K562 (cell line): ENCODE measurements around the gene POLR3GL. TPM values are rescaled to one million over a fixed set of nuclear protein-coding genes. Genes with fewer than 3 reads are reported as not detected.
A peak's percentile ranks its signal among the peaks of the same experiment; 100 is the strongest.

Source experiments
- ATAC-seq: fragments of 200-7000 bp; cut with Tn5 transposase; 3 replicates; pipeline ENCODE4 v1.9.1; 2020; ENCODE audit warnings: moderate library complexity
- BruUV-seq: library from RNA; stranded (reverse); fragments of 400-500 nt; replicated peaks from 2 replicates; lab custom pipeline; 2021; lab: Mats Ljungman, UMichigan
- CTCF ChIA-PET: fragments of 300-600 bp; formaldehyde crosslinking; extraction: SDS; loops from one replicate; lab custom pipeline; 2021; ENCODE audit warnings: low intra/inter-chr PET ratio; lab: Yijun Ruan, JAX
- POLR2A ChIA-PET: fragments of 300-600, 350-650 bp; sonication (Branson Sonifier 250); formaldehyde crosslinking; extraction: SDS; loops from one replicate; lab custom pipeline; 2021; ENCODE audit warnings: antibody characterized with exemption, inconsistent platforms; lab: Yijun Ruan, JAX
- DNase-seq, 4 experiments: peaks; one replicate each; pipeline versions ENCODE4 v3.0.0 to v3.0.0-alpha.2; 2011 to 2018; ENCODE audit warnings: low spot score in 3 of 4, mixed read lengths in 3 of 4; ENCODE audit errors: extremely low read depth in 1 of 4
- FAIRE-seq: peaks from 2 replicates; lab custom pipeline; 2011; peaks lifted over from hg19 to GRCh38; lab: Jason Lieb, UNC
- H2AFZ ChIP-seq: 2 replicates; pipeline ENCODE4 v1.6.0; 2011; ENCODE audit warnings: low read depth, low read length, control low read depth, inconsistent platforms
- H3K27ac ChIP-seq: fragments of 200-600 bp; 3 replicates; pipeline ENCODE4 v1.8.0; 2011; ENCODE audit warnings: low read depth, mild to moderate bottlenecking, control low read depth, inconsistent platforms, low read length, moderate library complexity, mixed read lengths; ENCODE audit errors: extremely low read depth
- H3K27me3 ChIP-seq, 2 experiments: fragments of 300-600 bp in 1 of 2; 2 replicates in 1 of 2; 3 replicates in 1 of 2; pipeline versions ENCODE4 v1.6.0 to v1.8.0; 2011; ENCODE audit warnings: inconsistent platforms in 2 of 2, low read length in 2 of 2, mild to moderate bottlenecking in 1 of 2, mixed read lengths in 1 of 2, moderate library complexity in 1 of 2; ENCODE audit not compliant: control insufficient read depth in 2 of 2, insufficient read depth in 2 of 2
- H3K36me3 ChIP-seq: fragments of 300-600 bp; 3 replicates; pipeline ENCODE4 v1.8.0; 2011; ENCODE audit warnings: mild to moderate bottlenecking, low read length, inconsistent platforms; ENCODE audit not compliant: control insufficient read depth, insufficient read depth
- H3K4me1 ChIP-seq, 2 experiments: fragments of 200-600 bp in 1 of 2; replicated peaks in 1 of 2; 2 replicates in 1 of 2; 3 replicates in 1 of 2; pipeline versions ENCODE4 v1.5.1 to v1.8.0; 2011; ENCODE audit warnings: inconsistent platforms in 2 of 2, low read length in 2 of 2, mild to moderate bottlenecking in 1 of 2, mixed read lengths in 1 of 2, moderate library complexity in 1 of 2; ENCODE audit not compliant: control insufficient read depth in 2 of 2, insufficient read depth in 2 of 2
- H3K4me2 ChIP-seq: 2 replicates; pipeline ENCODE4 v1.6.1; 2011; ENCODE audit warnings: low read length, control low read depth, inconsistent platforms, mixed read lengths; ENCODE audit not compliant: insufficient read depth
- H3K4me3 ChIP-seq: fragments of 200-600 bp; sonication (generic), shearing (Covaris generic); 2 replicates; pipeline ENCODE4 v1.5.1; 2016; ENCODE audit warnings: control low read depth, inconsistent platforms
- H3K79me2 ChIP-seq: fragments of 200-600 bp; 3 replicates; pipeline ENCODE4 v1.8.0; 2011; ENCODE audit warnings: low read length, inconsistent platforms; ENCODE audit not compliant: control insufficient read depth, insufficient read depth
- H3K9ac ChIP-seq, 2 experiments: 2 replicates each; pipeline versions ENCODE4 v1.6.0 to v1.6.1; 2011; ENCODE audit warnings: low read depth in 2 of 2, low read length in 2 of 2, control low read depth in 1 of 2, inconsistent platforms in 1 of 2, mild to moderate bottlenecking in 1 of 2, mixed read lengths in 1 of 2; ENCODE audit not compliant: insufficient read depth in 1 of 2
- H3K9me1 ChIP-seq: one replicate; pipeline ENCODE4 v1.6.0; 2011; ENCODE audit warnings: inconsistent platforms, mild to moderate bottlenecking, low read length, moderate library complexity; ENCODE audit not compliant: control insufficient read depth, insufficient read depth
- H3K9me3 ChIP-seq: replicated peaks from 2 replicates; pipeline ENCODE4 v1.5.1; 2011; ENCODE audit warnings: low read depth, low read length, inconsistent platforms; ENCODE audit not compliant: control insufficient read depth, insufficient read depth
- H4K20me1 ChIP-seq: replicated peaks from 2 replicates; pipeline ENCODE4 v1.6.1; 2011; ENCODE audit warnings: low read length, inconsistent platforms, mixed read lengths; ENCODE audit not compliant: control insufficient read depth, insufficient read depth
- HOMEZ ChIP-seq: fragments of 250-450 bp; sonication (Bioruptor Pico); IDR thresholded peaks from 2 replicates; pipeline ENCODE4 v1.4.0; 2020; ENCODE audit warnings: mild to moderate bottlenecking, moderate library complexity
- PHB2 ChIP-seq: fragments of 450-650 bp; IDR thresholded peaks from 2 replicates; pipeline ENCODE4 v1.6.1; 2017; ENCODE audit warnings: low read depth
- RBM25 ChIP-seq: fragments of 200-400 bp; formaldehyde crosslinking; IDR thresholded peaks from 2 replicates; pipeline ENCODE4 v1.6.1; 2018; ENCODE audit warnings: low read length, low read depth, moderate library complexity; ENCODE audit not compliant: severe bottlenecking
- ZNF121 ChIP-seq: sonication (generic); formaldehyde crosslinking; conservative IDR thresholded peaks from 2 replicates; pipeline ENCODE4 v1.8.0; 2022; ENCODE audit warnings: missing genetic modification reagents
- ZNF253 ChIP-seq: fragments of 250-450 bp; sonication (Bioruptor Pico); conservative IDR thresholded peaks from 2 replicates; pipeline ENCODE4 v1.6.1; 2021; ENCODE audit warnings: mild to moderate bottlenecking
- WGBS: fragments of 100-300 bp; shearing (Covaris generic); methylation state at CpG from one replicate; pipeline ENCODE4 v1.1.6; 2016; ENCODE audit warnings: low coverage, mixed read lengths; ENCODE audit not compliant: insufficient coverage; ENCODE audit errors: missing lambda C conversion rate; 5-methylcytosine and 5-hydroxymethylcytosine counted together
- in situ Hi-C: fragments of 300-500 bp; cut with MboI; formaldehyde crosslinking; loops from 4 replicates; pipeline ENCODE4 v1.15.0; 2018; ENCODE audit warnings: inconsistent platforms, mixed read lengths
- intact Hi-C: fragments of 100-400 bp; cut with micrococcal nuclease; formaldehyde crosslinking; loops from 2 replicates; pipeline ENCODE4 v1.14.2; 2022
- polyA plus RNA-seq, 8 experiments: library from polyadenylated mRNA; depleted of rRNA in 4 of 8; stranded (reverse) in 5 of 8; unstranded in 3 of 8; fragments of >200 nt; fragmentation: Nextera tagmentation in 2 of 8; fragmentation: Illumina TruSeq in 1 of 8; extraction: Ambion mirVana in 2 of 8; extraction: Trizol in 1 of 8; gene quantifications; 2 replicates each; pipeline versions ENCODE4 v1.2.1 to v1.2.3, GENCODE V29; 2011 to 2014; ENCODE audit warnings: inconsistent platforms in 1 of 8, missing spikeins in 1 of 8
- total RNA-seq, 7 experiments: library from RNA; depleted of rRNA in 6 of 7; stranded (reverse); fragments of >200 nt in 6 of 7; fragmentation: Illumina TruSeq in 2 of 7; extraction: Trizol in 2 of 7; gene quantifications; 2 replicates each; pipeline versions ENCODE4 v1.2.1 to v1.2.3, GENCODE V29; 2011 to 2021; ENCODE audit warnings: low replicate concordance in 1 of 7

The POLR3GL gene
- total and polyA plus RNA-seq, 9 of the 15 experiments (the other 6 are each of a cell fraction or from before 2014, with no cell fraction given), result 14.6 to 48.4 (median 38.2) TPM

DNA sequence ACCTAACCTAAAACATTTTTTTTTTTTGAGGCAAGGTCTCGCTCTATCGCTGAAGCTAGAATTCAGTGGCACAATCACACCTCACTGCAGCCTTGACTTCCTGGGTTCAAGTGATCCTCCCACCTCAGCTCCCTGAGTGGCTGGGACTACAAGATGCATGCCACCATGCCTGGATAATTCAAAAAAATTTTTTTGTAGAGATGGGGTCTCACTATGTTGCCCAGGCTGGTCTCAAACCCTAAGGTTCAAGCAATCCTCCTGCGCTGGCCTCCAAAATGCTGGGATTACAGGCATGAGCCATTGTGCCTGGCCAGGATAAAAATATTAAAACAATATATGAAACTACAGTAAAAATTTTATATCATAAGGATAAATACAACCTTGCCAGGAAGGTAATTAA lies 11.6 kb upstream of the POLR3GL start:
- in situ Hi-C loops (no loop called here), intact Hi-C loops (no loop called here)
- H3K4me2 ChIP-seq, result no peak overlapping the region
- no peaks in the 10 kb centered on the region for H3K36me3 ChIP-seq
- FAIRE-seq (no peak), DNase-seq (no peak), ATAC-seq (no peak)
- peaks cover 4 to 13% of the 10 kb centered on the region in 2 experiments; a peak in 4 of 5 replicates for H3K4me1 ChIP-seq
- peak; percentile 3 for TF ChIP-seq RBM25
- no peak for TF ChIP-seq PHB2
- TF ChIP-seq ZNF121 (CRISPR knock-in tag), result peak; percentile 69
- TF ChIP-seq ZNF253 (CRISPR knock-in tag), result no peak
- no peak for TF ChIP-seq HOMEZ
- no peak overlapping the region for H2AFZ ChIP-seq
- no peak overlapping the region for H3K9ac ChIP-seq
- 97% methylated on average over 3 of the region's 3 CpGs for WGBS
- CTCF ChIA-PET, result no interaction called here
- POLR2A ChIA-PET, result interaction anchor here (0.6 kb wide), 1 partner anchor 60 kb away, joined by 3 read pairs; no protein-coding TSS in a partner anchor
- BruUV-seq, result no TSS peak
- no peak overlapping the region for H3K27ac ChIP-seq
- H3K79me2 ChIP-seq, result peaks cover 29% of the 10 kb centered on the region
- no peaks in the 10 kb centered on the region for H3K27me3 ChIP-seq
- no peaks in the 10 kb centered on the region for H4K20me1 ChIP-seq
- H3K9me3 ChIP-seq, result no peaks in the 10 kb centered on the region
- no peaks in the 10 kb centered on the region for H3K9me1 ChIP-seq
- no peak overlapping the region for H3K4me3 ChIP-seq
